H7 (cell line): ENCODE data around the gene DCAF6. TPM values are rescaled to one million over a fixed set of nuclear protein-coding genes. Genes with fewer than 3 reads are reported as not detected.
"Not testable (repeated sequence)": the region's sequence is repeated elsewhere in the genome, so short reads cannot be mapped to it uniquely, and the experiment has no call there.

Source experiments
- DNase-seq: peaks from one replicate; pipeline ENCODE4 v3.0.0; 2012
- H3K27me3 ChIP-seq: 2 replicates; pipeline ENCODE4 v1.6.0; 2011; ENCODE audit warnings: mild to moderate bottlenecking, low read length; ENCODE audit not compliant: control insufficient read depth, insufficient read depth
- H3K36me3 ChIP-seq: replicated peaks from 2 replicates; pipeline ENCODE4 v1.5.1; 2011; ENCODE audit warnings: low read length; ENCODE audit not compliant: control insufficient read depth, insufficient read depth
- H3K4me3 ChIP-seq: 2 replicates; pipeline ENCODE4 v1.5.1; 2011; ENCODE audit warnings: low read depth, mild to moderate bottlenecking, control low read depth, low read length, moderate library complexity; ENCODE audit not compliant: insufficient read depth
- total RNA-seq: library from RNA; depleted of rRNA; stranded (reverse); fragments of >200 nt; shearing (Covaris generic); gene quantifications from 2 replicates; pipeline ENCODE4 v1.2.3, GENCODE V29; 2014

The DCAF6 gene
- total RNA-seq, 1 experiment from 2014 or later: 13.5 TPM

DNA sequence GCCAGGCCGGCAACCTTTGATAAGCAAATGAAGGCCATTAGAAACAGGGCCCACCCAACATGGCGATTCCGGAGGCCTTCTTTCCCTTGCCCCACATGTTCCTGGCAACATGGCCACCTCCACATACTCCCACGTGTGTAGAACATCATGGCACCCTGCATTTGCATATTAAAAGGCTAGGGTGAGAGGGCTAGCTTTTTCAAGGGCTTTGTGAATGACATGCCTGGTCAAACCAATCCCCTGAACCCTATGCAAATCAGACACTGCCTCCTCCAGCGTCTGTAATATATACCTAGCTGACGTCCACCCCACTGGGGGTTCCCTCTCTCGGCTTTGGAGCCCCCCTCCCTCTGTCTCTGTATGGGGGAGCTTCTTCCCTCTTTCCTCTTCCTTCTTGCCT is 24.2 kb upstream of the DCAF6 start:
- no peaks in the 10 kb centered on the region for H3K36me3 ChIP-seq
- H3K27me3 ChIP-seq: no peaks in the 10 kb centered on the region
- DNase-seq: no peak
- no peak overlapping the region for H3K4me3 ChIP-seq

GRCh38 chr1:167913895-167914496 is 22.5 kb upstream of the DCAF6 start, which contains the start of gene ADCY10:
Gene ADCY10, minus strand, starts transcription at chr1:167914134. Its CDS starts 8,994 bp downstream, at chr1:167905140.
- Histone ChIP-seq H3K4me3 (no peak within 1 kb of the TSS), H3K36me3 (no peaks in the 10 kb centered on the region), H3K27me3 (no peaks in the 10 kb centered on the region)
- no peak for DNase-seq

DNA sequence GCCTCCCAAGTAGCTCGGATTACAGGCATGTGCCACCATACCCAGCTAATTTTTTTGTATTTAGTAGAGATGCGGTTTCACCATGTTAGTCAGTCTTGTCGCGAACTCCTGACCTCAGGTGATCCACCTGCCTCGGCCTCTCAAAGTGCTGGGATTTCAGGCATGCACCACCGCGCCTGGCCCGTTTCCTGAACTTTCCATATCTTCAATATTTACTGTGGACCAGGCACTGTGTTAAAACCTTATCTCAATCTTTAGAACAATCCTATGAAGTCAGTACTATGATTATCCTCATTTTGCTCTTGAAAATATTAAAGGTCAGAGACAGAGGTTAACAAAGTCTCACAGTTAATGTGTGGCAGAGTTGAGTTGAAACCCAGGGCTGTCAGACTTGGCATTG is 20.9 kb upstream of the DCAF6 start:
- Histone ChIP-seq H3K27me3 (no peaks in the 10 kb centered on the region), H3K4me3 (no peak overlapping the region), H3K36me3 (no peaks in the 10 kb centered on the region)
- DNase-seq: no peak

DNA sequence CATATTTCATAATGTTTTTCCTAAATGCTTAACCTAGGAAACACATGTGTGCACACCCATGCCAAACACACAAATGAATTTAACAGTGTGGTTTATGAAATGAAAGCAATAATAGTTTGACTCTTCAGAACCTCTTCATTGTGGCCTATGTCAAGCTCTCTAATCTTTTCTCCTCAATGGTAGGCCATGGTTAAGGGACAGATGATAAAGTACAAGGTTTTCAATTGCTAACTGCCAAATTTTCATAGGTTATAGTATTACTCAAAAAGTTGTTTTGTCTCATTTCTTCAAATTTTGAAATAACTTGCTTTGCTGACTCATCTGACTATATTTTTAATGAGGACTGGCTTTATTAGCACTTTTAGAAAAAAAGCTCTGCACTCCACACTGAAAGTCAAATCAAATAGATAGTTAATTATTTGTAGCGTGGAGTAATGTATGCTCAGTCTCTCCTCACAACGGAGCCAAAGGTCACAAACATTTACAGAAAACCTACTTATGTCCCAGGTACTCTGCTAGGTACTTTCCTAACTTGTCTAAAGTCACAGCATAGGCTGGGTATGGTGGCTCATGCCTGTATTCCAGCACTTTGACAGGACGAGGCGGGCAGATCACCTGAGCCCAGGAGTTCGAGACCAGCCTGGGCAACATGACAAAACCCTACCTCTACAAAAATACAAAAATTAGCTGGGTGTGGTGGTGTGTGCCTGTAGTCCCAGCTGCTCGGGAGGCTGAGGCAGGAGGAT is 19.5 kb upstream of the DCAF6 start:
- no peak for DNase-seq
- Histone ChIP-seq H3K36me3 (no peaks in the 10 kb centered on the region), H3K27me3 (no peaks in the 10 kb centered on the region), H3K4me3 (no peak overlapping the region)

- H3K36me3 ChIP-seq: no peaks in the 10 kb centered on the region
- H3K27me3 ChIP-seq: no peaks in the 10 kb centered on the region
- no peak overlapping the region for H3K4me3 ChIP-seq
- no peak for DNase-seq
These were observed 14.5 kb upstream of the DCAF6 start for GRCh38 chr1:167922023-167922422.

DNA sequence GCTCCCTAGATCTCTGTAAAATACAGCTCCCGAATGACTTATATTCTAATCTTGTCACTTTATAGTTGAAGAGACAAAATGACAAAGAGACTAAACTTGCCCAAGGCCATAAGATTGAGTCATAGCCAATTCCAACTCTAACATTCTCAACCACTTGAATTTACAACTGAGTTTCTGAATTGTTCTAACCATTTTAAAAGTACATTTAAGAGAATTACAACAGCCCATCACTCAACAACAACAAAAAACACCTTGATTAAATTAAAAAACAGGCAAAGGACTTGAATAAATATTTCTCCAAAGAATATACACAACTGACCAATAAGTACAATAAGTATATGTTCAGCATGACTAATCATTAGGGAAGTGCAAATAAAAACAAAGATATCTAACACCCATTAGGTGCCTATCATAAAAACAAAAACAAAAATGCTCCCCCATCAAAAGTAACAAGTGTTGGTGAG is 13.8 kb upstream of the DCAF6 start:
- no peak overlapping the region for H3K4me3 ChIP-seq
- H3K27me3 ChIP-seq: no peaks in the 10 kb centered on the region
- no peaks in the 10 kb centered on the region for H3K36me3 ChIP-seq
- no peak for DNase-seq

DNA sequence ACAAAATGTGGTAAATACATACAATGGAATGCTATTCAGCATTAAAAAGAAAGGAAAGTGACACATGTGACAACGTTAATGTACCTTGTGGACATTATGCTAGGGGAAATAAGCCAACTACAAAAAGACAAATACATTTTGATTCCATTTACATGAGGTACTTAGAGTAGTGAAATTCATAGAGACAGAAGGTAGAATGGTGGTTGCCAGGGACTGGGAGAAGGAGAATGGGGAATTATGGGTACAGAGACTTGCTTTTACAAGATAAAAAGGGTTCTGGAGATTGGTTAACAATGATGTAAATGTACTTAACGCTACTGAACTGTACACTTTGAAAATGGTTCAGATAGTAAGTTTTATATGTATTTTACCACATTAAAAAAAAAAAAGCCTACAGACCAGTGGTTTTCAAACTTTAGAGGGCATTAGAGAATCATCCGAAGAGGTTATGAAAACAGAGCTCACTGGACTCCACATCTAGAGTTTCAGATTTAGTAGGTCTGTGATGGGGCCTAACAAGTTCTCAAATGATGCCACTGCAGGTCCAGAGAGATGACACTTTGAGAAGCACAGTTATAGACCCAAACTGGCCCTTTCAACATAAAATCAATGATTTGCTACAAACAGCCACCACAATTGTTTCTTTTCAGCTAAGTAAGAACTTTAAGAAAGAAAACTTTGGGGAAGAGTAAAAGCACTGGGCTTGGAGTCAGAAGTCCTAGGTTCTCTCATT is 13.0 kb upstream of the DCAF6 start:
- no peaks in the 10 kb centered on the region for H3K27me3 ChIP-seq
- no peak for DNase-seq
- no peak overlapping the region for H3K4me3 ChIP-seq
- H3K36me3 ChIP-seq: no peaks in the 10 kb centered on the region

- Histone ChIP-seq H3K36me3 (no peaks in the 10 kb centered on the region), H3K27me3 (no peaks in the 10 kb centered on the region), H3K4me3 (no peak overlapping the region)
- DNase-seq: no peak
These were observed 12.4 kb upstream of the DCAF6 start for GRCh38 chr1:167924102-167924501.

DNA sequence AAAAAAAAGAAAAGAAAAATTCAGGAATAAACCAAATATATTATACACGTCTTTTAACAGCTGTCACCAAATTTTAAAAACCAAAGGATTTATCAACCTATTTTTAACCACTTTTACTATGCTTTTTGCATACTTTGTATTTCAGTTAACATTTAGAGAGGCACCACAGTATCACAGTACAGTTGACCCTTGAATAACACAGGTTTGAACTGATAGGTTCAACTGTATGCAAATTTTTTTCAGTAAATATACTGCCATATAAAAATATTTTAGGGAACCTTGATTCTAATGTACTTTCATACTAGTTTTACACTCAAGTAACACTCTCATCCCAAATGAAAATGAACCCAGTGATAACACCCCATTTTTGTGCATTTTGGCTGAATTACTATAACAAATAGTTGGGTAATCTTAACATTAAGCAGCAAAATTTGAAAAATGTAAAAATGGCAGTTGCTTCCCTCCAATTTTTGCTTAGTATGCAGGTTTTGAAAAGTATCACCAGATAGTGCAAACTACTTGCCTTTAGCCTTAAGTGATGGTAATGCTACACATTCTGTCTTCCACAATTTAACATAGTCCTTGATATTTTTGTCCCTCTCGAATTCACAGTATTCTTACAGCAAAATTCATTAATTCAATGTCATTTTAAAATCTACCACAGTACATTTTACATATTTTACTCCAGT is 11.8 kb upstream of the DCAF6 start:
- H3K27me3 ChIP-seq: no peaks in the 10 kb centered on the region
- no peak overlapping the region for H3K4me3 ChIP-seq
- H3K36me3 ChIP-seq: no peaks in the 10 kb centered on the region
- no peak for DNase-seq

DNA sequence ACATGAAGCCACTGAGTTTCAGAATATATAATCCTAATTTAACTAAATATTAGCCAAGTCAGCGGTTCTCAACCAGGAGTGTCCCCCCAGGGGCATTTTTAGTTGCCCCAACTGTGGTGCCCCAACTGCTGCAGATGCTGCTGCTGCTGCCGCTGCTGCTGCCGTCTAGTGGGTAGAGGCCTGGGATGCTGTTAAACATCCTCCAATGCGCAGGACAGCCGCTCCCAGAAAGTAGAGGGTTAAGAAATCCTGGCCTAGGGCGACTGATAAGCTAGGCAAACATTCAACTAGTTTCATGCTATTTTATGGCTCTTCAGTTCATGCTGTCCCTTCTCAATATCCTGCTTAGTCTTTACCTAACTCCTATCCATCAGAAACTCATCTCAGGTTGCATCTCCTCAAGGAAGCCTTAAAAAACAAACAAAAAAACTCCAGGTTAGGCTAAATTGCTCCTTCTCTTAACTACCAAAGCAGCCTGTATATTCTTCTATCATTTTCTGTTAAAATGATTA is 9.9 kb upstream of the DCAF6 start:
- H3K4me3 ChIP-seq: no peak overlapping the region
- peak; percentile 27 for DNase-seq
- H3K27me3 ChIP-seq: no peaks in the 10 kb centered on the region
- no peaks in the 10 kb centered on the region for H3K36me3 ChIP-seq

GRCh38 chr1:167927046-167927754 is 9.3 kb upstream of the DCAF6 start:
- H3K36me3 ChIP-seq: no peaks in the 10 kb centered on the region
- DNase-seq: no peak
- no peaks in the 10 kb centered on the region for H3K27me3 ChIP-seq
- H3K4me3 ChIP-seq: no peak overlapping the region

DNA sequence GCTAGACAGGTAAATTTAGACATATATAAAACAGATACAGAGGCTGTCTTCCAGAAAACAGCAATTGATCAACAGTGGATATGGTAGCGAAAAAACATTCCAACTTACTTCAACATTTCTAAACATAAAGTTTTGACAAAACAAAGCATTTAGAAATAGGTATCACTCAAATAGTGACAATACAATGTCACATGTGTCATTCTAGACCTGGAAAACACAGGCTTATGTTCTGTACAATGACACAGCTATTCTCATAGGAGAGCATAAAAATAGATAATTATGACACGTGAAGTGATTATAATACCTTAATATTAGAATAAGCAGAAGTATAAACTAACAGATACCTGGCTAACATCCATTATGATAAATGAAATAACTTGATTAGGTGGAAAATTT is 8.0 kb upstream of the DCAF6 start:
- Histone ChIP-seq H3K4me3 (no peak overlapping the region), H3K27me3 (no peaks in the 10 kb centered on the region), H3K36me3 (no peaks in the 10 kb centered on the region)
- no peak for DNase-seq

GRCh38 chr1:167928919-167929318 is 7.6 kb upstream of the DCAF6 start:
- DNase-seq, H3K4me3 ChIP-seq, H3K27me3 ChIP-seq, H3K36me3 ChIP-seq: not testable (repeated sequence)

DNA sequence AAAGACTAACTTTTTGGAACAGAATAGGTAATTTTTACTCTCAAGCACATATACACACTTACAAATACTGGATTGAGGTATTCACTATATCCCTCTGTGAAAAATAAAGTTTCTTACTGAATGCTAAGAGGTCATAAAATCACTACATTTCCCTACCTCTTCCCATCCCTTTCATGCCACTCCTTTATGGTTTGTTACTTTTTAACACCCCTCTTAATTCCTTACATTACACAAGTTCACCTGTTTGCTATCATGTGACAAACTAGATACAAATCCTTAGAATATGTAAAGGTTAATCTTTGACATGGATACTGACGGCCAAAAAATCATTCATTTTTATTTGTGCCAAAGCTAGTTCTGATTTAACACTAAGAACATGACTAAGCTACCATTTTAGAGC is 6.8 kb upstream of the DCAF6 start:
- H3K27me3 ChIP-seq: no peaks in the 10 kb centered on the region
- no peaks in the 10 kb centered on the region for H3K36me3 ChIP-seq
- no peak for DNase-seq
- H3K4me3 ChIP-seq: no peak overlapping the region
